Measurements from ENCODE around the gene SPATA20. TPM values are rescaled to one million over a fixed set of nuclear protein-coding genes. Genes with fewer than 3 reads are reported as not detected.

Gene SPATA20
- total and polyA plus RNA-seq, 4 donors, result 15.6 to 42.4 (median 19.6) TPM

GRCh38 chr17:50498021-50498874 lies 48.7 kb upstream of the SPATA20 start:
- Histone ChIP-seq H3K9me3 (ENCODE audit: control insufficient read depth in 4 of 4, low read length in 3 of 4) (no peaks in the 10 kb centered on the region), H3K36me3 (ENCODE audit: control insufficient read depth in 4 of 4, insufficient read depth in 3 of 4, low read depth in 1 of 4, low read length in 3 of 4) (no peaks in the 10 kb centered on the region), H3K27me3 (ENCODE audit: control insufficient read depth in 4 of 4, insufficient read depth in 4 of 4, low read length in 3 of 4) (no peaks in the 10 kb centered on the region), H3K4me1 (ENCODE audit: control insufficient read depth in 4 of 4, insufficient read depth in 4 of 4, low read length in 3 of 4) (no peaks in the 10 kb centered on the region), H3K4me3 (ENCODE audit: low read depth in 1 of 3, low read length in 3 of 3) (no peak overlapping the region), H3K9ac (ENCODE audit: low read depth in 1 of 2, low read length in 2 of 2) (no peak overlapping the region), H3K27ac (ENCODE audit: low read depth in 1 of 2, low read length in 2 of 2) (no peak overlapping the region)
- no peak for TF ChIP-seq ZBTB33 (IDR thresholded peaks at IDR 0.05)
- TF ChIP-seq FOXA1 (IDR thresholded peaks at IDR 0.05), result no peak
- no peak for TF ChIP-seq JUND (IDR thresholded peaks at IDR 0.05)
- TF ChIP-seq SP1 (IDR thresholded peaks at IDR 0.05), result no peak
- no peak for TF ChIP-seq HNF4G (IDR thresholded peaks at IDR 0.05)
- TF ChIP-seq REST (IDR thresholded peaks at IDR 0.05), result no peak
- no peak for TF ChIP-seq RAD21 (IDR thresholded peaks at IDR 0.05)
- TF ChIP-seq TAF1 (conservative IDR thresholded peaks at IDR 0.05), result no peak
- TF ChIP-seq ATF3 (IDR thresholded peaks at IDR 0.05), result no peak
- TF ChIP-seq MAX (IDR thresholded peaks at IDR 0.05), result no peak
- TF ChIP-seq EGR1 (IDR thresholded peaks at IDR 0.05; ENCODE audit: low read depth in 2 of 2), result no peak
- TF ChIP-seq CTCF (IDR thresholded peaks at IDR 0.05; ENCODE audit: low read depth, low read length, missing input control), result no peak
- TF ChIP-seq GABPA (IDR thresholded peaks at IDR 0.05 in 1 of 2, conservative IDR thresholded peaks at IDR 0.05 in 1 of 2), result no peak
- no peak for TF ChIP-seq HNF4A (conservative IDR thresholded peaks at IDR 0.05)
- TF ChIP-seq RXRA (IDR thresholded peaks at IDR 0.05), result no peak
- TF ChIP-seq FOXA2 (IDR thresholded peaks at IDR 0.05), result no peak
- WGBS, result 76% methylated on average over 7 of the region's 7 CpGs
- DNase-seq (ENCODE audit: low spot score), result no peak
